Measurements from ENCODE around the gene TBCC.
"Not testable (repeated sequence)": the region's sequence is repeated elsewhere in the genome, so short reads cannot be mapped to it uniquely, and the experiment has no call there.

Gene TBCC

GRCh38 chr6:42769836-42770235 lies 23.9 kb upstream of the TBCC start:
- FAIRE-seq = no peak

- FAIRE-seq = no peak
These were observed 23.1 kb upstream of the TBCC start for GRCh38 chr6:42769051-42769450.

- no peak for FAIRE-seq
These were observed 20.3 kb upstream of the TBCC start for GRCh38 chr6:42766163-42766670.

- no peak for FAIRE-seq
These were observed 19.2 kb upstream of the TBCC start for GRCh38 chr6:42764911-42765648.

GRCh38 chr6:42762950-42763349 lies 17.0 kb upstream of the TBCC start:
- no peak for FAIRE-seq

- FAIRE-seq = no peak
These were observed 16.5 kb upstream of the TBCC start for GRCh38 chr6:42762426-42762859.

GRCh38 chr6:42761287-42762067 lies 15.6 kb upstream of the TBCC start:
- FAIRE-seq = no peak

GRCh38 chr6:42758756-42759430 lies 13.0 kb upstream of the TBCC start:
- no peak for FAIRE-seq

- no peak for FAIRE-seq
These were observed 10.8 kb upstream of the TBCC start for GRCh38 chr6:42756722-42757121.

GRCh38 chr6:42754759-42755158 lies 8.9 kb upstream of the TBCC start:
- FAIRE-seq = no peak

GRCh38 chr6:42751055-42751454 lies 5.2 kb upstream of the TBCC start:
- no peak for FAIRE-seq

- FAIRE-seq = no peak
These were observed 2.4 kb upstream of the TBCC start for GRCh38 chr6:42748203-42748898.

GRCh38 chr6:42746463-42747391 lies 824 bp upstream of the TBCC start:
- peak; percentile 63 for FAIRE-seq

- no peak for FAIRE-seq
These were observed 742 bp downstream of the TBCC start for GRCh38 chr6:42745083-42745639.

- FAIRE-seq = no peak
These were observed 1.5 kb downstream of the TBCC start for GRCh38 chr6:42744351-42744893.

GRCh38 chr6:42742116-42742894 lies 3.6 kb downstream of the TBCC start:
- FAIRE-seq = no peak

- FAIRE-seq = no peak
These were observed 5.2 kb downstream of the TBCC start for GRCh38 chr6:42740725-42741124.

- FAIRE-seq = no peak
These were observed 9.9 kb downstream of the TBCC start for GRCh38 chr6:42735976-42736375.

- FAIRE-seq = not testable (repeated sequence)
These were observed 11.9 kb downstream of the TBCC start for GRCh38 chr6:42733867-42734481.

- FAIRE-seq = no peak
These were observed 16.2 kb downstream of the TBCC start for GRCh38 chr6:42729731-42730130.
